Neuron (in vitro differentiated cells): Measurements from ENCODE around the gene EVL.

Source experiments
- H2AFZ ChIP-seq: one replicate; pipeline ENCODE4 v1.6.1; 2013; ENCODE audit warnings: low read depth, mild to moderate bottlenecking, inconsistent platforms, low read length, moderate library complexity
- H3K27me3 ChIP-seq: one replicate; pipeline ENCODE4 v1.6.1; 2013; ENCODE audit warnings: low read length; ENCODE audit not compliant: insufficient read depth
- H3K36me3 ChIP-seq: one replicate; pipeline ENCODE4 v1.6.1; 2013; ENCODE audit warnings: low read length; ENCODE audit not compliant: insufficient read depth
- H3K4me1 ChIP-seq: one replicate; pipeline ENCODE4 v1.6.1; 2013; ENCODE audit warnings: low read length; ENCODE audit not compliant: insufficient read depth
- H3K4me3 ChIP-seq: 2 replicates; pipeline ENCODE4 v1.5.1; 2013; ENCODE audit warnings: mild to moderate bottlenecking, low read length, moderate library complexity
- H3K9me3 ChIP-seq: one replicate; pipeline ENCODE4 v1.6.1; 2013; ENCODE audit warnings: low read length

Gene EVL

DNA sequence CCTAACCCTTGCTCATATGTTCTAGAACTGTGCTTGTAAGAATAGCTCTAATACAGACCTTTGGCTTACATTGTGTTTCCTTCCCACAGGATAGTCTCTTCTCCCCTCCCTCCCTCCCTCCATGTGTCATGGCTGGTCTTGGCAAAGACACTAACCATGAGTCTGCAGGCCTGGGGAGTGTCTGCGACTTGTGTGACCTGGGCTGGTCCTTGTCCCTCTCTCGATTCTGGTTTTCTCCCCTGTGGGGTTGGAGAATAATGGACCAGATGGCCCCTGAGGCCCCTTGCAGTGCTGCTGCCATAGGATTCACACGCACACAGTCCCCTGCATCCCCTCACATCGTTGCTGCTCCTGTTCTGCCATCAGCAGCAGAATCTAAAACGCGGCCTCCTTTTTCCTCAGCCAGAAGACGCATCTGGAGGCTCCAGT is 64.0 kb downstream of the EVL start:
- Histone ChIP-seq H3K9me3 (no peaks in the 10 kb centered on the region), H3K36me3 (peaks cover 69% of the 10 kb centered on the region), H2AFZ (no peak overlapping the region), H3K4me3 (no peak overlapping the region), H3K27me3 (no peaks in the 10 kb centered on the region), H3K4me1 (no peaks in the 10 kb centered on the region)

DNA sequence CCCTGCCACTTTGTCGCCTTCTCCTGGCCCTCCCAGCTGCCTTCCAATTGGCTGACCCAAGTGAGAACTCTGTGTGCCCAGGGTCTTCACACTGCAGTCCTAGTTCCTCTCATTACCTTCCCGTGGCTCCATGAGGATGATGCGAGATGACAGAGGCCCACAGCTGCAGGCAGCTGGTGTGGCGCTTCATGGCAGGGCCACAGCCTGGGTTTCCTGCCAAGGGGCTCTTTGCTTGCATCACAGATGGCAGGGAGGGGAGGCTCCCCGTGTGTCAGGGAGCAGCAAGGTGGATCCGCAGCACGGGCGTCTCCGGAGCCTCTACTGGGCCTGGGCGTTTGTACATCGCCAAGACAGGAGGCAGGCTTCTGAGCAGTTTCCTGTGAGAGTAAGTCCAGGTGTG is 65.3 kb downstream of the EVL start:
- Histone ChIP-seq H2AFZ (no peak overlapping the region), H3K9me3 (no peaks in the 10 kb centered on the region), H3K4me1 (no peaks in the 10 kb centered on the region), H3K36me3 (peaks cover 71% of the 10 kb centered on the region), H3K27me3 (no peaks in the 10 kb centered on the region), H3K4me3 (no peak overlapping the region)

DNA sequence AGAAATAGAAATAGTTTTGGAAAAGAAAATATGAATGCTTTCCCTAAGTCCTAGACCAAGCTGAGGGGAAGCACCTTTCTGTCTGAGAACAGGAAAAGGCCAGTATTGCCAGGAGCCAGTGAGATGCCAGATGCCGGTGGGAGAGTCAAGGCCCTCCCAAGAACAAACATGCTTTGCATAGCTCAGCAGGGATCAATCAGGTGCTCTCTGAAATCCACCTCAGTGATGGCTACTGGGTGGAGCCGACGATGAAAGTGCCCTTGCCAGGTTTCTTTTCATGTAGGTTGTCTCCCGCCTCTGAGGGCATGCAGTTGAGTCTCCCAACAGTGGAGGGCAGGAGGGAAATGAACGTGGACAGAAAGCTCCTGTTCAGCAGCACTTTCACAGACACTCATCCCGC is 66.0 kb downstream of the EVL start:
- peaks cover 71% of the 10 kb centered on the region for H3K36me3 ChIP-seq
- no peak overlapping the region for H2AFZ ChIP-seq
- H3K4me1 ChIP-seq = no peaks in the 10 kb centered on the region
- no peaks in the 10 kb centered on the region for H3K9me3 ChIP-seq
- H3K27me3 ChIP-seq = no peaks in the 10 kb centered on the region
- no peak overlapping the region for H3K4me3 ChIP-seq

DNA sequence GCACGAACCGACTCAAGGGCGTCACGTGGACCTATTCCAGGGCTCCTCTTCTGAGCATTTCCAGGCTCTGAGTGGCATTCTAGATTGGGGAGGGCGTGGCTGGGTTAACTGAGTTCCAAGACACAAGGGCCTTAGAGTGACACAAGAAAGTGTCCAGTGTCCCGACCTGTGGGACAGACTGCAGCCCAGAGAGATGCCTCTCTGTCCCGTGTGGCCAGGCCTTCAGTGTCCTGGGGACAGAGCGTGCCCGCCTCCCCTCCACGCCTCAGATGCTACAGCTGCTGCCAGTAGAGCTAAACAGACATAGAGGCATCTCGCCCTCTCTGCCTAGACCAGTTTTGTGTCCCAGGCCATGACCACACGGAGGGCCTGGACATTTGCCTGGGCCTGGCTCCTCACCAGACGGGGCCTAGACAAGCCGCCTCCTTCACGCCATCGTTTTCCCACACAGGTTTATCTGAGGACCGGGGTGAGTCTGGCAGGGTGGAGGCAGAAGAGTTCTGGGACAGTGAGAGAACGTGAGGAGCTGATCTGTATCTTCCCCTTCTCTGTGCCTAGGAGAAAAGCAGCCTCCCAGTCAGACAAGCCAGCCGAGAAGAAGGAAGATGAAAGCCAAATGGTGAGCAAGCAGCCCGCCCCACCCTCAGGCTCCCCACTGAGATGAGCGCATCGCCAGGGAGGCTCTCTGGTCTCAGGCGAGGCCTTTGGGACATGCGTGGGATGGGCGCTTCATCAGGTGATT is 67.1 kb downstream of the EVL start:
- no peaks in the 10 kb centered on the region for H3K9me3 ChIP-seq
- H3K27me3 ChIP-seq = no peaks in the 10 kb centered on the region
- no peaks in the 10 kb centered on the region for H3K4me1 ChIP-seq
- H3K4me3 ChIP-seq = no peak overlapping the region
- H2AFZ ChIP-seq = no peak overlapping the region
- peaks cover 71% of the 10 kb centered on the region for H3K36me3 ChIP-seq

DNA sequence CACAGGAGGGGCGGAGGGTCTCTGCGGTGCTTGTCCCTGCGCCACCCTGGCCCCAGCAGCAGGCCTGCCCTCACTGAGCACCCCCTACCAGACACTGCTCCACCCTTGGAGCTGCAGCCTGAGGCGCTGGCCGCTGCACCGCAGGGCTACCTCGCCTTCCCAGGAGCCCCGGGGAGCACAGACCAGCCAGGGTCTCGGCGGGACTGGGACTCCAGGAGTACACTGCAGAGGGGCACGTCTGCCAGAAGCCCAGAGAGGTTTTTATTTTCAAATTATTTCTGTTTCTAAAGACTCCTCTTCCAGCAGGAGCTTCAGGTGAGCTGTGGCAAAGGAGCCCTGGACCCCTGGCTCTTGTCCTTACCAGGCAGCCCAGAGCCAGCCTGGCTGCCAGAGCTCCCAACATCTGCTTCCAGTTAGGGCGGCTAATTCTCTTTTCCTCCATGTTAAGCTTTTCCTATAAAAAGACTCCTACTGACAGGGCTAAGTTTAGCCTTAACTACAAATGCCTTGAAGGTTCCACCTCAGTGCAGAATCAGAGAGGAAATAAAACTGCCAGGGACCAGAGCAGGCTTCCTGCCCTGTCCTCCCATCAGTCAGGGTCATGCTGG is 67.8 kb downstream of the EVL start:
- H3K36me3 ChIP-seq = peaks cover 72% of the 10 kb centered on the region
- H3K27me3 ChIP-seq = no peaks in the 10 kb centered on the region
- H3K9me3 ChIP-seq = no peaks in the 10 kb centered on the region
- no peaks in the 10 kb centered on the region for H3K4me1 ChIP-seq
- no peak overlapping the region for H3K4me3 ChIP-seq
- no peak overlapping the region for H2AFZ ChIP-seq

DNA sequence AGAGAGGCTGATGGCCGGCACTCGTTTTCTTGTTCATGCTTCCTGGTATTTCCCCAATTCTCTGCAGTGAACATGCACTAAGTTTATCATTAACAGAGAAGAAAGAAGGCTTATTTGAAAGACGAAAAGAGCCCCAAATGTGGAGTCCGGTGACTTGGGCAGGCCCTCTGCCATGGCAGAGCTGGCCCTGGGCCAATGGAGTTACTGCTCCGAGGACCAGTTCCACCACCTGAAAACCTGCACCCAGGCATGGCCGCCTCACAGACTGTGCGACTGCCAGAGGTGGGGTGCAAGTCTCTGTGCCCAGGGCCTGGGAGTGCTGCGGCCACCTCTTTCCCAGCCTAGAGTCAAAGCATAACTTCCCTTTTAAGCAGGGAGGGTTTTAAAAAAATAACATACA is 69.4 kb downstream of the EVL start:
- no peak overlapping the region for H3K4me3 ChIP-seq
- no peak overlapping the region for H2AFZ ChIP-seq
- H3K27me3 ChIP-seq = no peaks in the 10 kb centered on the region
- H3K9me3 ChIP-seq = no peaks in the 10 kb centered on the region
- peaks cover 74% of the 10 kb centered on the region for H3K36me3 ChIP-seq
- H3K4me1 ChIP-seq = no peaks in the 10 kb centered on the region

DNA sequence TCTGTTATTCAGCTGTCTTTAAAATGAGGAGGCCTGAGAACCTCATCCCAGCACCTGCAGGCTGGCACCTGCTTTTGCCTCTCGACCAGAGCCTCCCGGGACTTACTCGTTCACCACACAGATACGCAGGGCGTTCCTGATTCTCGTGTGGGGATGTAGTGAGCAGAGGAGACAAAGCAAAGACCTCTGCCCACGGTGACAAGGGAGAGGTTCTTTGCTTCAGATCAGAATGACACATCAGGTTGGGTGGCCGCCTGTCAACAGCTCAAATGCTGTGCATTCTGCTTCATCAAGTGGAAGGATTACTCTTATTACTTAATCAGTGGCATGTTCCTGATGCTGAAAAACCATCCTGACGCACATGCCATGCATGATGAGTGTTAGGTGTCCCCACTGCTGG is 69.9 kb downstream of the EVL start:
- H2AFZ ChIP-seq = no peak overlapping the region
- no peaks in the 10 kb centered on the region for H3K4me1 ChIP-seq
- no peaks in the 10 kb centered on the region for H3K9me3 ChIP-seq
- no peak overlapping the region for H3K4me3 ChIP-seq
- no peaks in the 10 kb centered on the region for H3K27me3 ChIP-seq
- peaks cover 71% of the 10 kb centered on the region for H3K36me3 ChIP-seq

DNA sequence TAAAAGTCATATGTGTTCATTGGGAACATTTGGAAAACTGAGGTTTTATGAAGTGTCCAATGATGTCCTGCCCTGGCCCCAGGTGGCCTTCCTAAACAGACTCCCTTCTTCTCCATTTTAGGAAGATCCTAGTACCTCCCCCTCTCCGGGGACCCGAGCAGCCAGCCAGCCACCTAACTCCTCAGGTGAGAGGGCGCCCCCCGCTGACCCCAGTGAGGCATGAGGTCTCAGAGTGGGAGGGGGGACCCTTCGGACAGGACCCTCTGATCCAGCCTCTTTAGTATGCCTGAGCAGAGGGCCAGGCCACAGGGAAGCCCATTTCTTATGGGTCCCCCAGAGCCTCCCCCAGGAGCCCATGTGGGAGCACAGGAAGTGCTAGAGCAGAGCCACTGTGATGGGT is 70.6 kb downstream of the EVL start:
- Histone ChIP-seq H3K36me3 (peaks cover 67% of the 10 kb centered on the region), H3K4me1 (peaks cover 6% of the 10 kb centered on the region), H3K27me3 (no peaks in the 10 kb centered on the region), H3K4me3 (no peak overlapping the region), H3K9me3 (no peaks in the 10 kb centered on the region), H2AFZ (no peak overlapping the region)

DNA sequence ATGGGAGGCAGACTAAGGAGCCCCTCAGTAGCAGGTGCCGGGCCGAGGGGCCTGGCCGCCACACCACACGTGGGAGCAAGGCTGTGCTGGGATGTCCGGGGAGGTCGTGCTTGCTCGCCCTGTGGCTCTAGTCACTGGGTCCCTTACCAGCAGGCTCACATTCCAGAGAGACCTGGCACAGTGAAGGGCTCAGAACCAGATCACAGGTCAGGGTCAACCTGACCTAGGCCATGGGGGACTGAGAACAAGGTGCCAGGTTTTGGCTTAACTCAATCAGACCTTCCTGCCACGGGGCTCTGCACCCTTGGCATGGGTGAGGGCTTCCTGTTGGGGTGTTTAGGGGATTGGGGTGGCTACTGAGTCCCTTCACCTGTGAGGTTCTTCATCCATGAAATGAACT is 72.0 kb downstream of the EVL start:
- peaks cover 6% of the 10 kb centered on the region for H3K4me1 ChIP-seq
- no peak overlapping the region for H3K4me3 ChIP-seq

DNA sequence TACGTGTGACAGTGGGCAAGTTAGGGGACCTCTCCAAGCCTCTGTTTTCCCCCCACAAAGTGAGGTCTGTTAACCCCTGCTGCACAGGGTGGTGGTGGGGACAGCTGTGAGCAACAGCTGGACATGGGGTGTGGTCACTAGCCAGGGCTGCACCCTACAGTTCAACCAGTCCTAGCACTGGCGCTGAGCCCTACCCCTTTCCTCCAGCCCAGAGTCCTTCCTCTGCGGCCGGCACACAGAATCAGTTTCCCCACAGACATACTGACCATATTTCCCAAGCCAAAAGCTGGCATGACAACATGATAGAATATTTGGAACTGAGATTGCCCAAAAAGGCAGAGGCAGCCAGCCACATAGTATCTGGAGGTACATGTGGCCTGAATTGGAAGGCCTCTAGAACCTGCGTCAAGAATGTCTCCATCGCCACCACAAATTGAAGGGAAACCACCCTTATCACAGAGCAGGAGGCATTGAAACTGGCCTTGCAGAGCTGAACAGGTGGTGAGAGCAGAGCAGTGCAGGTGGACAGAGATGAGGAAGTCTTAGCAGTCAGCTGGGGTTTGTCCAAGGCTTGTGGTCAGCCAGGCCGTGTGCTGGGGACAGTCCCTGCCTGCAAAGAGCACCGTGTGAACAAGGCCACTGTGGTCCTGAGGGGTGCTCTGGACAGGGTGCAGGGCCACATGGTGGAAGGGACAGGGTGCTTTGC is 73.0 kb downstream of the EVL start:
- H3K27me3 ChIP-seq = no peaks in the 10 kb centered on the region
- H3K4me1 ChIP-seq = peaks cover 6% of the 10 kb centered on the region
- no peaks in the 10 kb centered on the region for H3K9me3 ChIP-seq
- no peak overlapping the region for H3K4me3 ChIP-seq
- peaks cover 54% of the 10 kb centered on the region for H3K36me3 ChIP-seq
- no peak overlapping the region for H2AFZ ChIP-seq

More for the DNA sequence above, 72.0 kb downstream of the EVL start:
- H2AFZ ChIP-seq = no peak overlapping the region
- H3K27me3 ChIP-seq = no peaks in the 10 kb centered on the region
- peaks cover 56% of the 10 kb centered on the region for H3K36me3 ChIP-seq
- no peaks in the 10 kb centered on the region for H3K9me3 ChIP-seq

DNA sequence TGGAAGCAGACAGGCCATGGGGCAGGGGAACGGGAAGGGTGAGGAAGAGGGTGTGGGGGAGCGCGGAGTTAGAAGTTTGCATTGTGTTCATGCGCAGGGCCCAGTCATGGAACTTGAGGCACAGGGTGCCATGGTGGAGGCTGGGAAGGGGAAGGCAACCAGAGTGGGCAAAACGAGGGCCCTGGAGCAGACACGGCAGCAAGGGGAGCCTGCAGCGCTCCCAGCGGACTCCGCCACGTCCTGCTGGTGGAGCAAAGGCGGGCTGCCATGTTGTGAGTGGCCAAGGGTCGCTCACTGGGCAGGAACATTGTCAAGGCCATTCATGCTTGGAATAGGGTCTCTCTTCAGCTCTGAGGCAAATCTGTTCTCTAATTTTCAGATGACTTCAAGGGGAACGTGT is 73.7 kb downstream of the EVL start:
- Histone ChIP-seq H3K36me3 (peaks cover 59% of the 10 kb centered on the region), H3K9me3 (no peaks in the 10 kb centered on the region), H3K4me3 (no peak overlapping the region)

DNA sequence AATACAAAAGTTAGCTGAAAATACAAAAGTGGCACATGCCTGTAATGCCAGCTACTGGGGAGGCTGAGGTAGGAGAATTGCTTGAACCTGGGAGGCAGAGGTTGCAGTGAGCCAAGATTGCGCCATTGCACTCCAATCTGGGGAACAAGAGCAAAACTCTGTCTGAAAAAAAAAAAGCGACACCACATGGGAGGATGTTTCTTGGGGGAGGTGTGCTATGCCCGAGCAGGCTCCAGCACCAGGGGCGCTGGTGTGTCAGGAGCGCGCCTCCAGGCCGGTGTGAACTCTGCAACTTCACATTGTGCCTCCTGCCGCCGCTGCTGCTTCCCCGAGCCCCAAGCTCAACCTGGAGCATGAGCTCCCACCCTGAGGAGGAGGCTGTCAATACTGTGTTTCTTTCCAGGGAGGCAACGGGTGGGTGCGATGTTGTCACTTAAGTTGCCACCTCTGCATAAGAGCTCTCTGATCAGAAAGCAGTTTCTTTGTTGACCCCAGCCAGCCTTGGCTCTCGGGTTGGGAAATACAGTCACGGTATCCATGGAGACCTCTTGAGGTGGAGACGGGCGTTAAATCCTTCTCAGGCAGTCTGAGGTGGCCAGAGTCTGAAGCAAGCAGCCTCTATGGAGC is 75.3 kb downstream of the EVL start:
- peaks cover 6% of the 10 kb centered on the region for H3K4me1 ChIP-seq
- peaks cover 50% of the 10 kb centered on the region for H3K36me3 ChIP-seq
- no peaks in the 10 kb centered on the region for H3K27me3 ChIP-seq
- no peak overlapping the region for H3K4me3 ChIP-seq
- no peak overlapping the region for H2AFZ ChIP-seq
- no peaks in the 10 kb centered on the region for H3K9me3 ChIP-seq

More for the DNA sequence above, 73.7 kb downstream of the EVL start:
- H3K27me3 ChIP-seq = no peaks in the 10 kb centered on the region
- peaks cover 6% of the 10 kb centered on the region for H3K4me1 ChIP-seq
- no peak overlapping the region for H2AFZ ChIP-seq

DNA sequence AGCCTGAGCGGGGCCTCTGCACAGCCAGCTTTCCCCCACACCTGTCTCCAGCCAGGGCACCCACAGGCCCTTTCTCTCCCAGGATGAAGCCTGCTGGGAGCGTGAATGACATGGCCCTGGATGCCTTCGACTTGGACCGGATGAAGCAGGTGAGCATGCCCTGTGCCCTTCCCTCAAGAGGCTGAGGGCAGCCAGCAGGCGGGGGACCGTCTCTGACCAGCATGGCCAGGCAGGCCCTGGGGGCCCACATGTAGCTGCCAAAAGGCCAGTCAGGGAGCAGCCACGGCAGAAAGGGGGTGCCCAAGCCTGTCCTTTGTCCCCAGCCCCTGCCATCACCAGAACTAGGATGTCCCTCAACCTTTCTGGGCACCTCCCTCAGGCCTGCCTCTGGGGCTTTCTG is 75.9 kb downstream of the EVL start:
- H3K9me3 ChIP-seq = no peaks in the 10 kb centered on the region
- H3K4me3 ChIP-seq = no peak overlapping the region
- no peak overlapping the region for H2AFZ ChIP-seq
- peaks cover 46% of the 10 kb centered on the region for H3K36me3 ChIP-seq
- peaks cover 6% of the 10 kb centered on the region for H3K4me1 ChIP-seq
- no peaks in the 10 kb centered on the region for H3K27me3 ChIP-seq
